HG02870 (cell line): ENCODE measurements around the gene C1QA.
"Not testable (repeated sequence)": the region's sequence is repeated elsewhere in the genome, so short reads cannot be mapped to it uniquely, and the experiment has no call there.

ENCODE experiments used
- ATAC-seq: cut with Tn5 transposase; IDR thresholded peaks from one replicate; pipeline ENCODE4 v1.9.1; 2021; ENCODE audit warnings: mild to moderate bottlenecking, moderate library complexity; ENCODE audit not compliant: unreplicated experiment

C1QA gene

GRCh38 chr1:22639286-22639685, 2.9 kb downstream of the C1QA start:
- ATAC-seq, result no peak

GRCh38 chr1:22641247-22641646, 4.8 kb downstream of the C1QA start:
- ATAC-seq, result no peak

- ATAC-seq, result no peak
These were observed 5.6 kb downstream of the C1QA start for GRCh38 chr1:22641906-22642636.

- no peak for ATAC-seq
These were observed 7.0 kb downstream of the C1QA start, which contains the start of gene C1QC for GRCh38 chr1:22643381-22643780. Gene C1QC (plus strand): TSS chr1:22643633. CDS start chr1:22644024, 391 bp downstream.

- no peak for ATAC-seq
These were observed 7.5 kb downstream of the C1QA start for GRCh38 chr1:22643928-22644327.

GRCh38 chr1:22645931-22646330, 9.5 kb downstream of the C1QA start:
- no peak for ATAC-seq

GRCh38 chr1:22646384-22646783, 10.0 kb downstream of the C1QA start:
- no peak for ATAC-seq

- ATAC-seq, result no peak
These were observed 13.8 kb downstream of the C1QA start for GRCh38 chr1:22650089-22650693.

GRCh38 chr1:22651941-22652856, 15.8 kb downstream of the C1QA start:
- no peak for ATAC-seq

GRCh38 chr1:22652881-22653316, 16.5 kb downstream of the C1QA start, which contains the start of gene C1QB:
Gene C1QB (plus strand): TSS chr1:22653236. CDS start chr1:22659463, 6,227 bp downstream.
- ATAC-seq, result no peak

GRCh38 chr1:22654692-22655091, 18.3 kb downstream of the C1QA start:
- ATAC-seq, result no peak

- no peak for ATAC-seq
These were observed 22.1 kb downstream of the C1QA start for GRCh38 chr1:22658385-22659163.

- no peak for ATAC-seq
These were observed 24.4 kb downstream of the C1QA start for GRCh38 chr1:22660716-22661241.

GRCh38 chr1:22661880-22662279, 25.5 kb downstream of the C1QA start:
- ATAC-seq, result no peak

- no peak for ATAC-seq
These were observed 25.9 kb downstream of the C1QA start for GRCh38 chr1:22662318-22662717.

GRCh38 chr1:22662986-22663408, 26.6 kb downstream of the C1QA start:
- ATAC-seq, result no peak

- no peak for ATAC-seq
These were observed 29.3 kb downstream of the C1QA start for GRCh38 chr1:22665752-22666151.

- ATAC-seq, result no peak
These were observed 30.0 kb downstream of the C1QA start for GRCh38 chr1:22666412-22666811.

GRCh38 chr1:22668840-22669239, 32.4 kb downstream of the C1QA start:
- ATAC-seq, result not testable (repeated sequence)

- ATAC-seq, result no peak
These were observed 34.0 kb downstream of the C1QA start for GRCh38 chr1:22670352-22670975.
